Hematopoietic multipotent progenitor cell (in vitro differentiated cells): ENCODE results near the gene C3orf62. TPM values are rescaled to one million over a fixed set of nuclear protein-coding genes. Genes with fewer than 3 reads are reported as not detected.

Experiments used
- DNase-seq, 3 donors: peaks; one replicate each; pipeline ENCODE4 v3.0.0-alpha.2; 2011 to 2015; ENCODE audit warnings: low read depth in 2 of 3, low spot score in 2 of 3
- small RNA-seq: library from RNA; depleted of rRNA; stranded (forward); fragments of <200 nt; gene quantifications from one replicate; pipeline ENCODE3, GENCODE V24; 2012
- total RNA-seq: library from RNA; depleted of rRNA; stranded (reverse); fragments of >200 nt; gene quantifications from one replicate; pipeline ENCODE4 v1.2.3, GENCODE V29; 2012

The C3orf62 gene
- total RNA-seq, 1 donor, result 3.2 TPM

- no peak for DNase-seq
These were observed 57.9 kb downstream of the C3orf62 start for GRCh38 chr3:49219132-49219531.

Small RNAs within 50 kb of the gene (small RNA-seq; reads per million reads assigned to genes)
- not detected for gene AC121247.2
- gene MIR4271, result not detected
- gene RF00019, result not detected

Other genes with a start within 250 kb of the C3orf62 start
- 612 TPM for gene IMPDH2, start 247.8 kb downstream of the C3orf62 start, total RNA-seq
- 127 TPM for gene QRICH1, start 183.2 kb downstream of the C3orf62 start, total RNA-seq
- 1,148 TPM for gene QARS1, start 172.5 kb downstream of the C3orf62 start, total RNA-seq
- gene USP19, start 156.4 kb downstream of the C3orf62 start, total RNA-seq, result 75.4 TPM
- 78.9 TPM for gene LAMB2, start 144.2 kb downstream of the C3orf62 start, total RNA-seq
- gene CCDC71, start 110.9 kb downstream of the C3orf62 start, total RNA-seq, result 61.4 TPM
- 27.5 TPM for gene KLHDC8B, start 105.6 kb downstream of the C3orf62 start, total RNA-seq
- gene USP4, start 62.8 kb upstream of the C3orf62 start, total RNA-seq, result 36.1 TPM
- gene GPX1, start 81.1 kb upstream of the C3orf62 start, total RNA-seq, result 550 TPM
- 399 TPM for gene RHOA, start 134.7 kb upstream of the C3orf62 start, total RNA-seq
- 27.7 TPM for gene TCTA, start 135.2 kb upstream of the C3orf62 start, total RNA-seq
- gene AMT, start 145.2 kb upstream of the C3orf62 start, total RNA-seq, result 20.5 TPM
- 22.4 TPM for gene NICN1, start 152.1 kb upstream of the C3orf62 start, total RNA-seq
- gene DAG1, start 193.0 kb upstream of the C3orf62 start, total RNA-seq, result 18.3 TPM